ENCODE measurements around the gene TIMM17A.
"Not testable (repeated sequence)": the region's sequence is repeated elsewhere in the genome, so short reads cannot be mapped to it uniquely, and the experiment has no call there.

The TIMM17A gene

DNA sequence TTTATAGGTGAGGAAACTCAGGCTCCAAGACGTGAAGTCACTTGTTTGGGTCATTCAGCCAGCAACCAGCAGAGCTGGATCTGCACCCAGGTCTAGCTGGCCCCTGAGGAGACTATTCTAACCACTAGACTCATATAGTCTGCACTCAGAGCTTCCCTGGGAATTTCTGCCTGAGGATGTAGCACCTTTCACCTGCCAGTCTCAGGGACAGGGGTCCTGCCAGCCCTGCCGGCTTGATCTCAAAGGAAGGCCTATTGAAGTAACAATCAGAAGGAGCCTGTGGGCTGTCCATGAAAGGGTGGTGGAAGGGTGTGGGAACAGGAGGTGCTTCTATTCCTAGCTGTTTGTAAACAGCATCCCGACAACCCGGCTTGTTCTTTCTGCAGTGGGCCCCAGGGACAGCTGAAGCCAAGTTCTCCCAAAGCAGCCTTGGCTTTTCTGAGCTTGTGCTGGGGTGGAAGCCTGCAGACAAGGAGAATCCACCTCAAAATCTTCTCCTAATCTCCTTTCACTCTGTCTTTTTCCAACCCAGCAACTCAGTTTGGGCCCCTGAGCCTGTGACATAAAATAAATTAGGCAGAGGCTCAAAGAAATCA, 16.8 kb upstream of the TIMM17A start:
- Histone ChIP-seq H3K36me3 (ENCODE audit: control insufficient read depth, insufficient read depth, low read length) (no peaks in the 10 kb centered on the region), H3K27ac (peak overlapping the region; percentile 32), H3K27me3 (ENCODE audit: control insufficient read depth, insufficient read depth, low read length) (no peaks in the 10 kb centered on the region), H3K4me2 (ENCODE audit: low read length) (peak overlapping the region; percentile 22), H3K79me2 (no peaks in the 10 kb centered on the region), H3K4me3 (ENCODE audit: low read depth, low read length) (no peak overlapping the region), H3K9ac (no peak overlapping the region), H3K4me1 (peaks cover 7% of the 10 kb centered on the region), H3K9me3 (ENCODE audit: control insufficient read depth, low read length) (no peaks in the 10 kb centered on the region), H2AFZ (peak overlapping the region; percentile 38)
- TF ChIP-seq, protein P1, sequence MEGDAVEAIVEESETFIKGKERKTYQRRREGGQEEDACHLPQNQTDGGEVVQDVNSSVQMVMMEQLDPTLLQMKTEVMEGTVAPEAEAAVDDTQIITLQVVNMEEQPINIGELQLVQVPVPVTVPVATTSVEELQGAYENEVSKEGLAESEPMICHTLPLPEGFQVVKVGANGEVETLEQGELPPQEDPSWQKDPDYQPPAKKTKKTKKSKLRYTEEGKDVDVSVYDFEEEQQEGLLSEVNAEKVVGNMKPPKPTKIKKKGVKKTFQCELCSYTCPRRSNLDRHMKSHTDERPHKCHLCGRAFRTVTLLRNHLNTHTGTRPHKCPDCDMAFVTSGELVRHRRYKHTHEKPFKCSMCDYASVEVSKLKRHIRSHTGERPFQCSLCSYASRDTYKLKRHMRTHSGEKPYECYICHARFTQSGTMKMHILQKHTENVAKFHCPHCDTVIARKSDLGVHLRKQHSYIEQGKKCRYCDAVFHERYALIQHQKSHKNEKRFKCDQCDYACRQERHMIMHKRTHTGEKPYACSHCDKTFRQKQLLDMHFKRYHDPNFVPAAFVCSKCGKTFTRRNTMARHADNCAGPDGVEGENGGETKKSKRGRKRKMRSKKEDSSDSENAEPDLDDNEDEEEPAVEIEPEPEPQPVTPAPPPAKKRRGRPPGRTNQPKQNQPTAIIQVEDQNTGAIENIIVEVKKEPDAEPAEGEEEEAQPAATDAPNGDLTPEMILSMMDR (IDR thresholded peaks at IDR 0.05): no peak

DNA sequence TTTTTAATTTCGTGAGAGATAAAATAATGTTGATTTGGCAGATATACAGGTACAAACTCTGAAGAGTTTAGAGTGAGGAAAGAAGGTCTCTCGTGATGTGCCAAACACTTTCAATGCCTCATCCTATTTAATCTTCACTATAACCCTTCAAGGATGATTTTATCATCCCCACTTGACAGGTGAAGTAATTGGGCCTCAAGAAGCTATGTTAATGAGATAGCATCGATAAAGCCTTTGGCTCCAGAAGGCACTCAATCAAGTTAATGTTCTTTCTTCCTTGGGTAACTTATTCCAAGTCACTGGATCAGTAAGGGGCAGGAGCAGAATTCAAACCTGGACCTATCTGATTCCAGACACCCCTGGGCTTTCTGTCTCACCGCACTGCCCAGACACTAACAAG, 16.2 kb upstream of the TIMM17A start:
- H2AFZ ChIP-seq: peak overlapping the region; percentile 54
- H3K36me3 ChIP-seq (ENCODE audit: control insufficient read depth, insufficient read depth, low read length): no peaks in the 10 kb centered on the region
- no peak overlapping the region for H3K4me3 ChIP-seq (ENCODE audit: low read depth, low read length)
- no peaks in the 10 kb centered on the region for H3K9me3 ChIP-seq (ENCODE audit: control insufficient read depth, low read length)
- H3K27me3 ChIP-seq (ENCODE audit: control insufficient read depth, insufficient read depth, low read length): no peaks in the 10 kb centered on the region
- no peaks in the 10 kb centered on the region for H3K79me2 ChIP-seq
- H3K4me1 ChIP-seq: peaks cover 7% of the 10 kb centered on the region
- H3K4me2 ChIP-seq (ENCODE audit: low read length): peak overlapping the region; percentile 22
- peak overlapping the region; percentile 11 for H3K27ac ChIP-seq
- no peak overlapping the region for H3K9ac ChIP-seq
- TF ChIP-seq, protein P1 (IDR thresholded peaks at IDR 0.05): no peak

DNA sequence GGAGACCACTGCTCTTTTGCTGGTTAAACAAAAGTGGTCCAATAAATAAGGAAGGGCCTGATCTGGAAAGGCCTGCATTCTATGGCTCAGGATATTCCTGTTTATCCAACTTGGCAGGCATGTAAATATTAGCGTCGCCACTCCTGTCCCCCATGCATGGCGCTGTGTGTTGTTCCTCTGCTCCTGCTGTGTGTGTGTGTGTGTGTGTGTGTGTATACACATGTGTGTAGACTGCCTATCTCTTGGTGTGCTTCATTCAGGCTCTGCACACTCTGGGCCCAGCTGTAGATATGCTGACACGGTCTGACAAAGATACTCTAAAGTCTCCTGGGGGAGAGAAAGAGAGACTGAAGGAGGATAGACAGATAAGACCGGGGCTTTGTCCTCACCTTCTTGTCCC, 15.7 kb upstream of the TIMM17A start:
- H3K4me1 ChIP-seq: peaks cover 9% of the 10 kb centered on the region
- no peak overlapping the region for H3K9ac ChIP-seq

DNA sequence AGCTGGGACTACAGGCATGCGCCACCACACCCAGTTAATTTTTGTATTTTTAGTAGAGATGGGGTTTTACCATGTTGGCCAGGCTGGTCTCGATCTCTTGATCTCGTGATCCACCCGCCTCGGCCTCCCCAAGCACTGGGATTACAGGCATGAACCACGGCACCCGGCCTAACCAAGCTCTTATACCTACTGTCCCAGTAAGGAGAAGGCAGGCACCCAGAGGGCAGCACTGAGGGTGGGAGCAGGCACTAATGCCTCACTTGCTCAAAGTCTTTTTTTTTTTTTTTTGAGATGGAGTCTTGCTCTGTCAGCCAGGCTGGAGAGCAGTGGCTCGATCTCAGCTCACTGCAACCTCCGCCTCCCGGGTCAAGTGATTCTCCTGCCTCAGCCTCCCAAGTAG, 15.0 kb upstream of the TIMM17A start:
- not testable (repeated sequence) for H3K4me3 ChIP-seq (ENCODE audit: low read depth, low read length); H3K9ac ChIP-seq; H3K4me1 ChIP-seq; H3K79me2 ChIP-seq; H3K27ac ChIP-seq; H3K4me2 ChIP-seq (ENCODE audit: low read length); H2AFZ ChIP-seq; H3K36me3 ChIP-seq (ENCODE audit: control insufficient read depth, insufficient read depth, low read length); H3K9me3 ChIP-seq (ENCODE audit: control insufficient read depth, low read length); H3K27me3 ChIP-seq (ENCODE audit: control insufficient read depth, insufficient read depth, low read length)

More for the DNA sequence above, 15.7 kb upstream of the TIMM17A start:
- H3K27me3 ChIP-seq (ENCODE audit: control insufficient read depth, insufficient read depth, low read length): no peaks in the 10 kb centered on the region
- peak overlapping the region; percentile 22 for H3K4me2 ChIP-seq (ENCODE audit: low read length)
- no peaks in the 10 kb centered on the region for H3K79me2 ChIP-seq
- no peaks in the 10 kb centered on the region for H3K9me3 ChIP-seq (ENCODE audit: control insufficient read depth, low read length)
- peak overlapping the region; percentile 54 for H2AFZ ChIP-seq
- no peak overlapping the region for H3K27ac ChIP-seq
- H3K36me3 ChIP-seq (ENCODE audit: control insufficient read depth, insufficient read depth, low read length): no peaks in the 10 kb centered on the region
- H3K4me3 ChIP-seq (ENCODE audit: low read depth, low read length): no peak overlapping the region
- TF ChIP-seq, protein P1 (IDR thresholded peaks at IDR 0.05): no peak

DNA sequence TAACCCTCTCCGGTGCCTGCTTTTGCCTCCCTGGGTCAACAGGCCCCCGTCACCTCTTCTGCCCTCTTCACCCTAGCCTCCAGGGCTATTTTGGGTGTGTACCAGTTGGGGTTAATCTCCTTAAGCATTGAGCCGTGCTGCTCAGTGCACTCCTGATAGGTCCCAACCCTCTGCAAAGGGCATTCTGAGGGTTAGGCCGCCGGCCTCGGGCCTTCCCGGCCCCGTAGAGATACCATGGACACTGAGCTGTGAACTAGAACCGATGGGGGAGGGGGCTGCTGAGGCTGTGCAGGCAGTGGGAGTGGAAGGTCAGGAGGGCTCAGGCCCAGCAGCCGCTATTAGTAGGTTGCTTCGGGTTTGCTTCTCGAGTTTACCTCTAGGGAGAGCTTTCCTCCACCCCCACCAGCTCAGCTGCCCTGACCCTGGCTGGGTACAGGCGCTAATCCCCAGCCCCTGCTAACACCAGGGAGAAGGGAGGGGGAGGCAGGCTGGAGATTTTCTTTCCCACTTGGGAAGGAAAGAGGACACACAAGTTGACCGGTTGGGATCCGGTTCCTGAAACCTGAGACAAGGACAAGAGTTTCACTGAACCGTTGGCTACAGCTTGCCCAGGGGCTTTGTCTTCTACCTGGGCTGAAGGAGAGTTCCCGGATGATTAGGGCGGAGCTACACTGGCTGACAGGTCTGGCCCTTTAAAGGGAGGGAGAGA, 13.7 kb upstream of the TIMM17A start:
- peak overlapping the region; percentile 2 for H3K4me3 ChIP-seq (ENCODE audit: low read depth, low read length)
- H3K9ac ChIP-seq: no peak overlapping the region
- H3K27ac ChIP-seq: peak overlapping the region; percentile 70

More for the DNA sequence above, 13.7 kb upstream of the TIMM17A start:
- Histone ChIP-seq H3K9me3 (ENCODE audit: control insufficient read depth, low read length) (no peaks in the 10 kb centered on the region), H3K4me2 (ENCODE audit: low read length) (peak overlapping the region; percentile 68), H3K4me1 (peaks cover 9% of the 10 kb centered on the region), H2AFZ (peak overlapping the region; percentile 90), H3K36me3 (ENCODE audit: control insufficient read depth, insufficient read depth, low read length) (no peaks in the 10 kb centered on the region), H3K27me3 (ENCODE audit: control insufficient read depth, insufficient read depth, low read length) (no peaks in the 10 kb centered on the region), H3K79me2 (no peaks in the 10 kb centered on the region)
- TF ChIP-seq, protein P1 (IDR thresholded peaks at IDR 0.05): no peak
